Pancreas (tissue), 10 donors: ENCODE measurements around the gene PNMT. TPM values are rescaled to one million over a fixed set of nuclear protein-coding genes. Genes with fewer than 3 reads are reported as not detected.

Experiments
- ATAC-seq, 4 donors: fragments of 200-7000 bp; cut with Tn5 transposase; one replicate each; pipeline versions ENCODE4 v1.8.0 to v1.9.1; 2020; ENCODE audit warnings: mild to moderate bottlenecking in 4 of 4, moderate library complexity in 4 of 4
- DNase-seq, 6 donors: peaks; one replicate each; pipeline ENCODE4 v3.0.0-alpha.2; 2020
- FAIRE-seq: peaks from 2 replicates; lab custom pipeline; 2012; peaks lifted over from hg19 to GRCh38; lab: Jason Lieb, UNC
- H3K27ac ChIP-seq, 4 donors: fragments of 200-600 bp; sonication (generic); 1 replicate in 3 of 4; 2 replicates in 1 of 4; pipeline versions ENCODE4 v1.5.0 to v1.8.0; 2020
- H3K27me3 ChIP-seq, 4 donors: fragments of 200-600 bp; one replicate each; pipeline ENCODE4 v1.8.0; 2021
- H3K36me3 ChIP-seq, 3 donors: fragments of 200-600 bp; sonication (generic) in 1 of 3; one replicate each; pipeline versions ENCODE4 v1.5.0 to v1.8.0; 2020 to 2021
- H3K4me1 ChIP-seq, 3 donors: fragments of 200-600 bp; one replicate each; pipeline ENCODE4 v1.8.0; 2021
- H3K4me3 ChIP-seq, 4 donors: fragments of 200-600 bp; sonication (generic) in 2 of 4; one replicate each; pipeline versions ENCODE4 v1.5.0 to v1.8.0; 2020 to 2021
- H3K9me3 ChIP-seq, 4 donors: fragments of 200-600 bp; one replicate each; pipeline ENCODE4 v1.8.0; 2021
- WGBS, 2 donors: extraction: QIAGEN DNeasy Blood & Tissue Kit; methylation state at CpG; one replicate each; pipeline ENCODE4 v1.1.7; 2013; 5-methylcytosine and 5-hydroxymethylcytosine counted together
- intact Hi-C, 3 donors: fragments of 100-400 bp; cut with DNase I; formaldehyde crosslinking; loops; one replicate each; pipeline versions ENCODE4 v1.11.1 to v1.14.2; 2022
- polyA plus RNA-seq, 2 donors: library from polyadenylated mRNA; stranded (reverse); fragments of 200-250 nt; gene quantifications; one replicate each; pipeline ENCODE4 v1.2.3, GENCODE V29; 2013
- total RNA-seq, 6 donors: library from RNA; stranded (reverse); fragmentation: NEBNext Ultra II Directional in 4 of 6; extraction: Animal tissue kit (Norgen Biotek cat#: 25700) in 4 of 6; gene quantifications; one replicate each; pipeline versions ENCODE4 v1.2.1 to v1.2.4, GENCODE V29; 2021 to 2023
- TF ChIP-seq, protein P1 (sequence below), 4 donors: fragments of 200-600 bp; sonication (generic) in 3 of 4; IDR thresholded peaks; one replicate each; pipeline versions ENCODE4 v1.5.0 to v1.8.0; 2021; ENCODE audit warnings: antibody characterized with exemption in 4 of 4
- donor health status: healthy with polysubstance abuse.
- donor health status: DM: no; HTN: no; CAD: no; lungs with moderate emphysema.
- donor health status: DM: no; HTN: no; CAD: no.
- donor health status: control.
- donor health status: control.
- donor health status: Bipolar disorder and iron deficiency.
- donor health status: DM: yes; HTN: yes; CAD: no.
- donor health status: DM: no; HTN: no; CAD: no.
- donor health status: DM: no; HTN: no; CAD: no.
- donor health status: DM: yes; HTN: yes; CAD: no.

Gene PNMT
- total and polyA plus RNA-seq, 8 donors, result 0.16 to 11.7 (median 0.64) TPM; not detected in 3

GRCh38 chr17:39659279-39660010, 8.8 kb upstream of the PNMT start:
- peak in 1 of 4 donors; percentile 5 for ATAC-seq
- intact Hi-C loops, result no loop called here
- 77 to 84% methylated on average over 15 of the region's 15 CpGs for WGBS, 2 donors

DNA sequence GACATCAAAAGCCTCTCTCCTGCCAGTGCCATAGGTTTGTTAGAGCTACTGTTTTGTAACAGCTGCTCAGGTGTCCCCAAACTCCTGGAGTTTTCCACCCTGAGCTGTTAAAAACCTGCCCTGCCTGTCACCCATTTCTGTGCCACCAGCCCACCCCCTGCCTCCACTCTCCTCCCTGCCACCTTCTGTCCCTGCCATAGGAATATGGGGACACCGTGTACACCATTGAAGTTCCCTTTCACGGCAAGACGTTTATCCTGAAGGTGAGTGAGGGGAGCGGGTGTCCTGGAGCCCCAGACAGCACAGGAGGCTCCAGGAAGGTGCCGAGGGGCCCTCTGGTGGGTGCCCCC, 8.3 kb upstream of the PNMT start:
- ATAC-seq, result no peak
- Histone ChIP-seq H3K27me3 (no peaks in the 10 kb centered on the region), H3K4me3 (no peak overlapping the region), H3K4me1 (no peaks in the 10 kb centered on the region), H3K27ac (no peak overlapping the region), H3K9me3 (no peaks in the 10 kb centered on the region), H3K36me3 (peaks cover 0 to 9% (median 0%) of the 10 kb centered on the region in 3 donors)
- intact Hi-C loops, result no loop called here
- FAIRE-seq, result no peak
- no peak for DNase-seq
- TF ChIP-seq, protein P1, sequence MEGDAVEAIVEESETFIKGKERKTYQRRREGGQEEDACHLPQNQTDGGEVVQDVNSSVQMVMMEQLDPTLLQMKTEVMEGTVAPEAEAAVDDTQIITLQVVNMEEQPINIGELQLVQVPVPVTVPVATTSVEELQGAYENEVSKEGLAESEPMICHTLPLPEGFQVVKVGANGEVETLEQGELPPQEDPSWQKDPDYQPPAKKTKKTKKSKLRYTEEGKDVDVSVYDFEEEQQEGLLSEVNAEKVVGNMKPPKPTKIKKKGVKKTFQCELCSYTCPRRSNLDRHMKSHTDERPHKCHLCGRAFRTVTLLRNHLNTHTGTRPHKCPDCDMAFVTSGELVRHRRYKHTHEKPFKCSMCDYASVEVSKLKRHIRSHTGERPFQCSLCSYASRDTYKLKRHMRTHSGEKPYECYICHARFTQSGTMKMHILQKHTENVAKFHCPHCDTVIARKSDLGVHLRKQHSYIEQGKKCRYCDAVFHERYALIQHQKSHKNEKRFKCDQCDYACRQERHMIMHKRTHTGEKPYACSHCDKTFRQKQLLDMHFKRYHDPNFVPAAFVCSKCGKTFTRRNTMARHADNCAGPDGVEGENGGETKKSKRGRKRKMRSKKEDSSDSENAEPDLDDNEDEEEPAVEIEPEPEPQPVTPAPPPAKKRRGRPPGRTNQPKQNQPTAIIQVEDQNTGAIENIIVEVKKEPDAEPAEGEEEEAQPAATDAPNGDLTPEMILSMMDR (IDR thresholded peaks at IDR 0.05), result no peak
- WGBS, 2 donors, result 76 to 81% methylated on average over 5 of the region's 5 CpGs

More at GRCh38 chr17:39659279-39660010, 8.8 kb upstream of the PNMT start:
- FAIRE-seq (no peak), DNase-seq (no peak)
- Histone ChIP-seq H3K9me3 (no peaks in the 10 kb centered on the region), H3K27me3 (no peaks in the 10 kb centered on the region), H3K4me1 (no peaks in the 10 kb centered on the region), H3K36me3 (peaks cover 0 to 9% (median 0%) of the 10 kb centered on the region in 3 donors), H3K27ac (no peak overlapping the region), H3K4me3 (no peak overlapping the region)
- TF ChIP-seq, protein P1 (IDR thresholded peaks at IDR 0.05), result no peak

GRCh38 chr17:39660397-39661385, 7.6 kb upstream of the PNMT start:
- ATAC-seq, result no peak

GRCh38 chr17:39661744-39662541, 6.3 kb upstream of the PNMT start:
- Histone ChIP-seq H3K4me1 (no peaks in the 10 kb centered on the region), H3K36me3 (peaks cover 0 to 9% (median 0%) of the 10 kb centered on the region in 3 donors), H3K27me3 (no peaks in the 10 kb centered on the region), H3K27ac (no peak overlapping the region), H3K4me3 (no peak overlapping the region), H3K9me3 (no peaks in the 10 kb centered on the region)
- ATAC-seq, result no peak
- intact Hi-C loops, result no loop called here
- no peak for DNase-seq
- FAIRE-seq, result no peak
- WGBS, 2 donors, result 87 to 88% methylated on average over 8 of the region's 8 CpGs
- TF ChIP-seq, protein P1 (IDR thresholded peaks at IDR 0.05), result no peak

More at GRCh38 chr17:39660397-39661385, 7.6 kb upstream of the PNMT start:
- Histone ChIP-seq H3K36me3 (peaks cover 0 to 9% (median 0%) of the 10 kb centered on the region in 3 donors), H3K4me3 (no peak overlapping the region), H3K4me1 (no peaks in the 10 kb centered on the region), H3K9me3 (no peaks in the 10 kb centered on the region), H3K27me3 (no peaks in the 10 kb centered on the region), H3K27ac (no peak overlapping the region)
- DNase-seq, result peak in 1 of 6 donors; percentile 14
- 91 to 94% methylated on average over 35 of the region's 35 CpGs for WGBS, 2 donors
- intact Hi-C loops, result no loop called here
- TF ChIP-seq, protein P1 (IDR thresholded peaks at IDR 0.05), result no peak
- no peak for FAIRE-seq
